ENCODE results near the gene RNPEPL1. TPM values are rescaled to one million over a fixed set of nuclear protein-coding genes. Genes with fewer than 3 reads are reported as not detected.
A peak's percentile ranks its signal among the peaks of the same experiment; 100 is the strongest.

Gene RNPEPL1
- polyA plus RNA-seq, 2 of the 4 experiments (the other 2 are of a cell fraction): 9.2 to 26.3 TPM

DNA sequence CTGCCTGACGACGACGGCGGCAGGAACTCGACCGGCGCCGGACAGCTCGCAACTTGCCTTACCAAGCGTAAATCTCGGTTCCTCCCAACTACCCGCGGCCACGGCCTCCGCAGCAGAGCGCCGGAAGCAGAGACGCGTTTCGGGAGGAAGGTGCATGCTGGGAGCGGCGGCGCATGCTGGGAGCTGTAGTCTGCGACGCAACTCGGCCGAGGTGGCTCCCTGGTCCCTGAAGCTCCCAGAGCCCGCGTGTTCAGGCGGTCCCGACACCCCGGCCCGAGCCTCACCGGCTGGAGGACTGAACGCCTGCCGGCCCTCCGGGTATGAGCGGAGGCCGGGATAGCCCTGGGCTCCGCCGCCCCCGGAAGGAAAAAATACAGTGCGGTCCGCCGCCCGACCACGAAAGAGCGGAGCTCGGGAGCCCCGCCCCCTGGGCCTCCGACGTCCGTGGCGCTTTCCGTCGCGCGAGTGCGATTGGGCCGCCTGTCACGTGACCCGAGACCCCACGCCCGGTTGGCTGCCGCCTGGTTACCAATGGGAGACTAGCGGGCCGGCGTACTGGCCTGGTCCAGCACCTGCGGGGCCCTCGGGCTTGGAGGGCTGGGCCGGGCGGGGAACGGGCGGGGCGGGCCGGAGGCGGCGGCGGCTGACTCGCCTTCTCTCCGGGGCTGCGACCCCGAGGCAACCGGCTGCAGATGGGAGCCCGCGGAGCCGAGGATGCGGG is 18.1 kb downstream of the RNPEPL1 start, which contains the start of gene CAPN10 (continued):
- TF ChIP-seq, protein P1, sequence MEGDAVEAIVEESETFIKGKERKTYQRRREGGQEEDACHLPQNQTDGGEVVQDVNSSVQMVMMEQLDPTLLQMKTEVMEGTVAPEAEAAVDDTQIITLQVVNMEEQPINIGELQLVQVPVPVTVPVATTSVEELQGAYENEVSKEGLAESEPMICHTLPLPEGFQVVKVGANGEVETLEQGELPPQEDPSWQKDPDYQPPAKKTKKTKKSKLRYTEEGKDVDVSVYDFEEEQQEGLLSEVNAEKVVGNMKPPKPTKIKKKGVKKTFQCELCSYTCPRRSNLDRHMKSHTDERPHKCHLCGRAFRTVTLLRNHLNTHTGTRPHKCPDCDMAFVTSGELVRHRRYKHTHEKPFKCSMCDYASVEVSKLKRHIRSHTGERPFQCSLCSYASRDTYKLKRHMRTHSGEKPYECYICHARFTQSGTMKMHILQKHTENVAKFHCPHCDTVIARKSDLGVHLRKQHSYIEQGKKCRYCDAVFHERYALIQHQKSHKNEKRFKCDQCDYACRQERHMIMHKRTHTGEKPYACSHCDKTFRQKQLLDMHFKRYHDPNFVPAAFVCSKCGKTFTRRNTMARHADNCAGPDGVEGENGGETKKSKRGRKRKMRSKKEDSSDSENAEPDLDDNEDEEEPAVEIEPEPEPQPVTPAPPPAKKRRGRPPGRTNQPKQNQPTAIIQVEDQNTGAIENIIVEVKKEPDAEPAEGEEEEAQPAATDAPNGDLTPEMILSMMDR (IDR thresholded peaks at IDR 0.05): no peak
- TF ChIP-seq KDM1A (IDR thresholded peaks at IDR 0.05; ENCODE audit: low read depth): no peak
- TF ChIP-seq, protein P2, sequence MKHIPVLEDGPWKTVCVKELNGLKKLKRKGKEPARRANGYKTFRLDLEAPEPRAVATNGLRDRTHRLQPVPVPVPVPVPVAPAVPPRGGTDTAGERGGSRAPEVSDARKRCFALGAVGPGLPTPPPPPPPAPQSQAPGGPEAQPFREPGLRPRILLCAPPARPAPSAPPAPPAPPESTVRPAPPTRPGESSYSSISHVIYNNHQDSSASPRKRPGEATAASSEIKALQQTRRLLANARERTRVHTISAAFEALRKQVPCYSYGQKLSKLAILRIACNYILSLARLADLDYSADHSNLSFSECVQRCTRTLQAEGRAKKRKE (CRISPR knock-in tag; IDR thresholded peaks at IDR 0.05; ENCODE audit: low read depth): no peak

DNA sequence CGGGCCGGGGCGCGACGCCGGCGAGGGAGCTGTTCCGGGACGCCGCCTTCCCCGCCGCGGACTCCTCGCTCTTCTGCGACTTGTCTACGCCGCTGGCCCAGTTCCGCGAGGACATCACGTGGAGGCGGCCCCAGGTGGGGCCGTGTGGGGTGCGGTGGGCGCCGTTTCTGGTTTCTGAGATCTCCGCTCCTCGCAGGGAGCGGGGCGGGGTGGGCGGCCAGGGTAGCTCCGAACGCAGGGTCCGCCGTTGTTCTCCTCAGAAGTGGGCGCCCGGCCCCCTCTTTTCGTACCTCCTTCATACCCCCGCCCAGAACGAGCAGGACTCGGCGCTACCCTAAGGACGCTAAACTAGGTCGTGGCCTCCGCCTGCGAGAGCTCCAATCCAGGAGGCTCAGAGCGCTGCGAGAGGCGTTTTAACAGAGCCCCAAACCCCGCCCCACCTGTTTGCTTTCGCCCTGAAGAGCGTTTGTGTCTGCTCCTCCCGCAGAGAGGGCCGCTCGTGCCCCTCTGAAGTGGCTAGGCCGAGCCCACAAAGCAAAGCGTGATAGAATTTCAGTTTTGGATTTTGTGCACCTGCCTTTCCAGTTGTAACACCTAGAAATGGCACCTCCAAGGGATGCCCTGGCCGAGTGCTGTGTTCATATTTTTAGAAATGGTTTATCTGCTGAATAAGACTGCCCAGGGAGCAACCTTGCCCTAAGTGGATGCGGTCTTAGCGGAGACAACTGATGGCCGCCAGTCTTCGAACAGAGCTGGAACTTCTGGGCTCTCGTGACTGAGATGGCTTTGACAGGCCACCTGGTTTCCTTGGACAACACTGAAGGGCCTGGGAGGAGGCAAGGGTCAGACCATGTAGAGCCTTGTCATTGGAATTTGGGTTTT is 18.9 kb downstream of the RNPEPL1 start:
- WGBS (ENCODE audit: missing lambda C conversion rate): 16% methylated on average over 32 of the region's 62 CpGs
- peak overlapping the region; percentile 99 for H3K4me2 ChIP-seq
- peak overlapping the region; percentile 95 to 96 for H3K27ac ChIP-seq
- H3K4me1 ChIP-seq: peaks cover 23% of the 10 kb centered on the region
- ChIA-PET POLR2A (interaction anchor here (0.6 to 3.2 kb wide), 14 partner anchors 11 to 728 kb away, joined by 3 to 38 read pairs (median 4); partner anchors contain the start of genes DUSP28, HDLBP, MTERF4 and PASK), CTCF (interaction anchor here (1.2 to 3.9 kb wide), 6 partner anchors 11 to 264 kb away, joined by 3 to 35 read pairs (median 5); partner anchors contain the start of gene RNPEPL1)
- DNase-seq (ENCODE audit: low read depth in 1 of 2, low spot score in 1 of 2) (no peak), ATAC-seq (peak; percentile 41 to 59), FAIRE-seq (no peak)
- H3K9me3 ChIP-seq: no peaks in the 10 kb centered on the region
- H3K4me3 ChIP-seq: peak overlapping the region; percentile 82
- TF ChIP-seq MAX (IDR thresholded peaks at IDR 0.05) (peak; percentile 8; the same call in 1 of the 2 replicates), EHF (CRISPR knock-in tag; IDR thresholded peaks at IDR 0.05) (no peak)

DNA sequence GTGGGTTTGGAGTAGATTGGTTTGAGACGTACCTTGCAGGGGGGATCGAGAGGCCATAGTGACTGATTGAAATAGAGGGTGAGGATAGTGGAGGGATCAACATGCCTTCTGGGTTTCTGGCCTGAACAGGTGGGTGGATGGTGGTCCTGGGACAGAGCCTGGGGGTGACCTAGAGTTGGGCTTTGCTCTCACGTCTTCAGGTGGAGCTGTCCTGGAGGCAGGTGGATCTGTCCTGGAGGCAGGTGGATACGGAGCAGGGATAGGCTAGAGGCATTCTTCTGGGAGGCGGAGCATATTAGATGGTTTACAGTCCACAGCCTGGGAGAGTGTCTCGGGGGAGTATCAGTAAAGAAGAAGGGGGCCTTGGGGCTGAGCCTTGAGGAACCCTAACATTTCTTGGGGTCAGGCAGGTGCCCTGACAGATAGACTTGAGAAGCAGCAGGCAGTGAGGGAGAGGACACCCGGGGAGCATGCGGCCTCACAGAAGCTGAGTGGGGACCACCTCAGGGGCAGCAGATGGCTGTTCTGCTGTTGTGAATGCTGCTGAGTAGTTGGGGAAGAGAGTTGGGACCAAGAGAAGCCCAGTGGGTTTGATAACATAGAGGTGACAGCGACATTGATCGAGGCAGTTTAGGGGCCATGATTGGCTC is 19.8 kb downstream of the RNPEPL1 start:
- peak overlapping the region; percentile 82 for H3K4me3 ChIP-seq
- H3K4me2 ChIP-seq: peak overlapping the region; percentile 99
- DNase-seq (ENCODE audit: low read depth in 1 of 2, low spot score in 1 of 2): no peak
- WGBS (ENCODE audit: missing lambda C conversion rate): 92% methylated on average over 10 of the region's 10 CpGs
- TF ChIP-seq, protein P3, sequence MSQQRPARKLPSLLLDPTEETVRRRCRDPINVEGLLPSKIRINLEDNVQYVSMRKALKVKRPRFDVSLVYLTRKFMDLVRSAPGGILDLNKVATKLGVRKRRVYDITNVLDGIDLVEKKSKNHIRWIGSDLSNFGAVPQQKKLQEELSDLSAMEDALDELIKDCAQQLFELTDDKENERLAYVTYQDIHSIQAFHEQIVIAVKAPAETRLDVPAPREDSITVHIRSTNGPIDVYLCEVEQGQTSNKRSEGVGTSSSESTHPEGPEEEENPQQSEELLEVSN (IDR thresholded peaks at IDR 0.05; ENCODE audit: borderline replicate concordance, low read depth): no peak
- TF ChIP-seq HOXB13 (CRISPR knock-in tag; IDR thresholded peaks at IDR 0.05; ENCODE audit: low read depth) (no peak), NFE2L2 (conservative IDR thresholded peaks at IDR 0.05; ENCODE audit: low read length) (no peak), PHF8 (IDR thresholded peaks at IDR 0.05; ENCODE audit: borderline replicate concordance, low read depth) (no peak), POLR2A (IDR thresholded peaks at IDR 0.05; ENCODE audit: low read length) (no peak), FOSB (CRISPR knock-in tag; IDR thresholded peaks at IDR 0.05) (no peak), RNF2 (IDR thresholded peaks at IDR 0.05; ENCODE audit: borderline replicate concordance, low read depth) (no peak), TFCP2L1 (CRISPR knock-in tag; IDR thresholded peaks at IDR 0.05) (no peak), ZC3H11A (IDR thresholded peaks at IDR 0.05) (no peak), KDM1A (IDR thresholded peaks at IDR 0.05; ENCODE audit: low read depth) (no peak), SREBF2 (IDR thresholded peaks at IDR 0.05) (no peak), HEYL (CRISPR knock-in tag; IDR thresholded peaks at IDR 0.05) (no peak), NPAS2 (CRISPR knock-in tag; IDR thresholded peaks at IDR 0.05; ENCODE audit: borderline replicate concordance) (no peak), GATA3 (IDR thresholded peaks at IDR 0.05; ENCODE audit: borderline replicate concordance) (no peak)
- no peaks in the 10 kb centered on the region for H3K9me3 ChIP-seq
- H3K27ac ChIP-seq: no peak overlapping the region
- ChIA-PET POLR2A (interaction anchor here (1.1 kb wide), 1 partner anchor 22 kb away, joined by 4 read pairs; no protein-coding TSS in a partner anchor), CTCF (interaction anchor here (0.8 to 3.9 kb wide), 5 partner anchors 9 to 263 kb away, joined by 3 to 35 read pairs (median 3); no protein-coding TSS in a partner anchor)
- ATAC-seq: no peak
- no peak for FAIRE-seq
- peaks cover 23% of the 10 kb centered on the region for H3K4me1 ChIP-seq

Measured in A549 (cell line).